ENCODE measurements around the gene STAB1.

Gene STAB1

GRCh38 chr3:52536112-52536368, 40.9 kb downstream of the STAB1 start:
- DNase-seq, result no peak

GRCh38 chr3:52536369-52537164, 41.4 kb downstream of the STAB1 start, which contains the start of gene UQCC5:
Gene UQCC5, plus strand, starts transcription at chr3:52536605. Its CDS starts 151 bp downstream, at chr3:52536756.
- DNase-seq, result peak; percentile 98

- DNase-seq, result no peak
Observed at GRCh38 chr3:52537165-52537620, 42.1 kb downstream of the STAB1 start.

GRCh38 chr3:52537726-52538421, 42.7 kb downstream of the STAB1 start:
- DNase-seq, result no peak

GRCh38 chr3:52539010-52539653, 44.0 kb downstream of the STAB1 start:
- DNase-seq, result no peak

GRCh38 chr3:52541050-52541449, 45.9 kb downstream of the STAB1 start:
- DNase-seq, result no peak

GRCh38 chr3:52544937-52545336, 49.8 kb downstream of the STAB1 start:
- no peak for DNase-seq

- DNase-seq, result no peak
Observed at GRCh38 chr3:52546111-52546901, 51.2 kb downstream of the STAB1 start.

- no peak for DNase-seq
Observed at GRCh38 chr3:52547143-52547542, 52.0 kb downstream of the STAB1 start.

GRCh38 chr3:52551118-52551517, 56.0 kb downstream of the STAB1 start:
- DNase-seq, result no peak

- DNase-seq, result no peak
Observed at GRCh38 chr3:52552089-52552488, 57.0 kb downstream of the STAB1 start.

- DNase-seq, result no peak
Observed at GRCh38 chr3:52554026-52554755, 59.1 kb downstream of the STAB1 start.

GRCh38 chr3:52555056-52555455, 59.9 kb downstream of the STAB1 start:
- no peak for DNase-seq

GRCh38 chr3:52557011-52557960, 62.1 kb downstream of the STAB1 start:
- DNase-seq, result no peak

GRCh38 chr3:52558436-52558835, 63.3 kb downstream of the STAB1 start:
- DNase-seq, result no peak

GRCh38 chr3:52561028-52561747, 66.0 kb downstream of the STAB1 start:
- no peak for DNase-seq

- no peak for DNase-seq
Observed at GRCh38 chr3:52563984-52564383, 68.8 kb downstream of the STAB1 start.

GRCh38 chr3:52568069-52568468, 72.9 kb downstream of the STAB1 start:
- DNase-seq, result no peak

- DNase-seq, result no peak
Observed at GRCh38 chr3:52570076-52570475, 74.9 kb downstream of the STAB1 start.

- no peak for DNase-seq
Observed at GRCh38 chr3:52572221-52572620, 77.1 kb downstream of the STAB1 start.

Data from CD4-positive, alpha-beta T cell treated with Interferon alpha-2 for 1 hour (primary cell).